ENCODE data around the gene CYB561D2. TPM values are rescaled to one million over a fixed set of nuclear protein-coding genes. Genes with fewer than 3 reads are reported as not detected.

CYB561D2 gene
- total and polyA plus RNA-seq, 2 of the 13 experiments (the other 11 are each of a cell fraction or from before 2014, with no cell fraction given) = 11.1 to 17.2 TPM

DNA sequence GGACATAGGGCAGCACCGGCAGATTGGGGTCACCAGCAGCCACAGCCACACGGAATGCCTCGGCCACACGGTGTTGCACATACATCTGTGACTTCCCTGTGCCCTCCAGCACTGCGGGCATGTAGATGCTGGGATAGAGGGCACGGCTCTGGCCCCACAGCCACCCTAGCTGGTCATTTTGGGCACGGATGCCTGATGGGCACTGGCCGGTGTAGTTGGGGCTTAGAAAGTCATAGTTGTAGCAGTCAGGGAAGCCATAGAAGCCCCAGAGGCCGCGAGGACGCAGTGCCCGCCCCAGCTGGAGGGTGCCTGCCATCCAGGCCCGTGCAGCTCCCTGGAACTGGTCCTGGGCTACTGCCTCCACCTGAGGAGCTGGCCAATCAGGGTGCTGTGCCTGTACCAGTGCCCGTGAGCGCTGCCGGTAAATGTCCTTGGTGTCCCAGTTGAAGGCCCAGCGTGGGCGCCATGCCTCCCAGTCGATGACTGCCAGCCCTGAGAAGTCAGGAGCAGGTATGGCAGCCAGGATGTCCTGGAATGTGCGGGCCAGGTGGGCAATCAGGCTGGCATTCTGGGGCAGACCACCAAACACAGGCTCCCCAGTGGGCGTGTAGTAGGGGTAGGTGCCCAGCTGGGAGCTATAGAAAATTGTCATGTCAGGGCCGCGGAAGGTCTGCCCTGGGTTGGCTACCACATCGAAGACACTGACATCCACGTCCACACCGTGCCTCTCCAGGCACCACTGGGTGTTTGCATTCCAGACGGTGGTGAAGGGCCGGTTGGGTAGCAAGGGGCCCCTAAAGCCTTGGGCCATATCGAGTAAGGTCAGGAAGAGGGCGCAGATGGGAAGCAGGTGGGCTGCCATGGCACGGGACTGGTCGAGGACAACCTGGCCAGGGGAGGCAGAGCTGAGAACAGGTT is 48.3 kb upstream of the CYB561D2 start (continued):
- TF ChIP-seq, protein P1, sequence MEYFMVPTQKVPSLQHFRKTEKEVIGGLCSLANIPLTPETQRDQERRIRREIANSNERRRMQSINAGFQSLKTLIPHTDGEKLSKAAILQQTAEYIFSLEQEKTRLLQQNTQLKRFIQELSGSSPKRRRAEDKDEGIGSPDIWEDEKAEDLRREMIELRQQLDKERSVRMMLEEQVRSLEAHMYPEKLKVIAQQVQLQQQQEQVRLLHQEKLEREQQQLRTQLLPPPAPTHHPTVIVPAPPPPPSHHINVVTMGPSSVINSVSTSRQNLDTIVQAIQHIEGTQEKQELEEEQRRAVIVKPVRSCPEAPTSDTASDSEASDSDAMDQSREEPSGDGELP (IDR thresholded peaks at IDR 0.05; ENCODE audit: borderline replicate concordance, low read depth) = 0 out of 2 replicates have a peak, but pooled peaks have one; percentile 6
- TF ChIP-seq, protein P2, sequence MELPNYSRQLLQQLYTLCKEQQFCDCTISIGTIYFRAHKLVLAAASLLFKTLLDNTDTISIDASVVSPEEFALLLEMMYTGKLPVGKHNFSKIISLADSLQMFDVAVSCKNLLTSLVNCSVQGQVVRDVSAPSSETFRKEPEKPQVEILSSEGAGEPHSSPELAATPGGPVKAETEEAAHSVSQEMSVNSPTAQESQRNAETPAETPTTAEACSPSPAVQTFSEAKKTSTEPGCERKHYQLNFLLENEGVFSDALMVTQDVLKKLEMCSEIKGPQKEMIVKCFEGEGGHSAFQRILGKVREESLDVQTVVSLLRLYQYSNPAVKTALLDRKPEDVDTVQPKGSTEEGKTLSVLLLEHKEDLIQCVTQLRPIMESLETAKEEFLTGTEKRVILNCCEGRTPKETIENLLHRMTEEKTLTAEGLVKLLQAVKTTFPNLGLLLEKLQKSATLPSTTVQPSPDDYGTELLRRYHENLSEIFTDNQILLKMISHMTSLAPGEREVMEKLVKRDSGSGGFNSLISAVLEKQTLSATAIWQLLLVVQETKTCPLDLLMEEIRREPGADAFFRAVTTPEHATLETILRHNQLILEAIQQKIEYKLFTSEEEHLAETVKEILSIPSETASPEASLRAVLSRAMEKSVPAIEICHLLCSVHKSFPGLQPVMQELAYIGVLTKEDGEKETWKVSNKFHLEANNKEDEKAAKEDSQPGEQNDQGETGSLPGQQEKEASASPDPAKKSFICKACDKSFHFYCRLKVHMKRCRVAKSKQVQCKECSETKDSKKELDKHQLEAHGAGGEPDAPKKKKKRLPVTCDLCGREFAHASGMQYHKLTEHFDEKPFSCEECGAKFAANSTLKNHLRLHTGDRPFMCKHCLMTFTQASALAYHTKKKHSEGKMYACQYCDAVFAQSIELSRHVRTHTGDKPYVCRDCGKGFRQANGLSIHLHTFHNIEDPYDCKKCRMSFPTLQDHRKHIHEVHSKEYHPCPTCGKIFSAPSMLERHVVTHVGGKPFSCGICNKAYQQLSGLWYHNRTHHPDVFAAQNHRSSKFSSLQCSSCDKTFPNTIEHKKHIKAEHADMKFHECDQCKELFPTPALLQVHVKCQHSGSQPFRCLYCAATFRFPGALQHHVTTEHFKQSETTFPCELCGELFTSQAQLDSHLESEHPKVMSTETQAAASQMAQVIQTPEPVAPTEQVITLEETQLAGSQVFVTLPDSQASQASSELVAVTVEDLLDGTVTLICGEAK (IDR thresholded peaks at IDR 0.05) = no peak
- TF ChIP-seq, protein P2 (CRISPR knock-in tag; IDR thresholded peaks at IDR 0.05) = peak; percentile 35; the same call in 1 of the 2 replicates
- TF ChIP-seq ZNF547 (CRISPR knock-in tag; IDR thresholded peaks at IDR 0.05) = 0 out of 2 replicates have a peak, but pooled peaks have one; percentile 2
- peak; percentile 20; the same call in 1 of the 2 replicates for TF ChIP-seq KDM5A (IDR thresholded peaks at IDR 0.05; ENCODE audit: borderline replicate concordance, low read length)
- peak; percentile 53 for TF ChIP-seq HNRNPLL (IDR thresholded peaks at IDR 0.05; ENCODE audit: low read depth, low read length, poor library complexity, severe bottlenecking)
- 0 out of 2 replicates have a peak, but pooled peaks have one; percentile 23 for TF ChIP-seq ZBTB7A (CRISPR knock-in tag; IDR thresholded peaks at IDR 0.05)
- no peak for TF ChIP-seq SOX13 (IDR thresholded peaks at IDR 0.05)
- no peak for TF ChIP-seq SOX13 (CRISPR knock-in tag; conservative IDR thresholded peaks at IDR 0.05 in 1 of 2, IDR thresholded peaks at IDR 0.05 in 1 of 2)
- TF ChIP-seq ZNF510 (CRISPR knock-in tag; IDR thresholded peaks at IDR 0.05; ENCODE audit: low read depth) = 0 out of 2 replicates have a peak, but pooled peaks have one; percentile 26
- TF ChIP-seq, protein P3, sequence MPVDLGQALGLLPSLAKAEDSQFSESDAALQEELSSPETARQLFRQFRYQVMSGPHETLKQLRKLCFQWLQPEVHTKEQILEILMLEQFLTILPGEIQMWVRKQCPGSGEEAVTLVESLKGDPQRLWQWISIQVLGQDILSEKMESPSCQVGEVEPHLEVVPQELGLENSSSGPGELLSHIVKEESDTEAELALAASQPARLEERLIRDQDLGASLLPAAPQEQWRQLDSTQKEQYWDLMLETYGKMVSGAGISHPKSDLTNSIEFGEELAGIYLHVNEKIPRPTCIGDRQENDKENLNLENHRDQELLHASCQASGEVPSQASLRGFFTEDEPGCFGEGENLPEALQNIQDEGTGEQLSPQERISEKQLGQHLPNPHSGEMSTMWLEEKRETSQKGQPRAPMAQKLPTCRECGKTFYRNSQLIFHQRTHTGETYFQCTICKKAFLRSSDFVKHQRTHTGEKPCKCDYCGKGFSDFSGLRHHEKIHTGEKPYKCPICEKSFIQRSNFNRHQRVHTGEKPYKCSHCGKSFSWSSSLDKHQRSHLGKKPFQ (CRISPR knock-in tag; IDR thresholded peaks at IDR 0.05; ENCODE audit: insufficient replicate concordance) = peak; percentile 26
- TF ChIP-seq SMAD1 (CRISPR knock-in tag; IDR thresholded peaks at IDR 0.05; ENCODE audit: borderline replicate concordance, low read depth) = peak; percentile 62; the same call in 1 of the 2 replicates
- peak; percentile 73; the same call in 1 of the 2 replicates for TF ChIP-seq ZNF737 (CRISPR knock-in tag; IDR thresholded peaks at IDR 0.05; ENCODE audit: borderline replicate concordance)
- TF ChIP-seq, protein P4, sequence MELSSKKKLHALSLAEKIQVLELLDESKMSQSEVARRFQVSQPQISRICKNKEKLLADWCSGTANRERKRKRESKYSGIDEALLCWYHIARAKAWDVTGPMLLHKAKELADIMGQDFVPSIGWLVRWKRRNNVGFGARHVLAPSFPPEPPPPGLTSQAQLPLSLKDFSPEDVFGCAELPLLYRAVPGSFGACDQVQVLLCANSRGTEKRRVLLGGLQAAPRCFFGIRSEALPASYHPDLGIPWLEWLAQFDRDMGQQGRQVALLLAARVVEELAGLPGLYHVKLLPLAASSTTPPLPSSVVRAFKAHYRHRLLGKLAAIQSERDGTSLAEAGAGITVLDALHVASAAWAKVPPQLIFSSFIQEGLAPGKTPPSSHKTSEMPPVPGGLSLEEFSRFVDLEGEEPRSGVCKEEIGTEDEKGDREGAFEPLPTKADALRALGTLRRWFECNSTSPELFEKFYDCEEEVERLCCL (CRISPR knock-in tag; IDR thresholded peaks at IDR 0.05; ENCODE audit: borderline replicate concordance) = no peak
